ENCODE measurements around the gene TMEM63C.

Gene TMEM63C

DNA sequence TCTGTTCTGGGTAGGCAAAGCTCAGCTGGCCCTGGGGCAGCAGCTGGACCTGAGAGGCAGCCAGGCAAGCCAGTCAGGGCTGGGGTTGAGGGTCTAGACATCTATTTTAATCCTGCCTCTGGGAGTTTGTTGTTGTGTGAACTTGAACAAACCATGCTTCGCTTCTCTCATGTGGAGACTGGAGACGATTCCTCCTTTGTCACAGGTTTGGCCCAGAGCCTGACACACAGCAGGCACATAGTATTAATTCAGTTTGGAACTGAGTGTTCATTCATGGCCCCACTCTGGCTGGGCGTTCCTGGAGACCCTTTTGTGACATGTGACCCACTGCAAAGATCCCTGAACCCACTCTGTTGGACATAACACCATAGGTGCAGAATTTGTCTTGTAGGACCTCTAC, 50.1 kb downstream of the TMEM63C start:
- no peaks in the 10 kb centered on the region for H3K36me3 ChIP-seq (ENCODE audit: control insufficient read depth, low read depth, low read length)

GRCh38 chr14:77236814-77237213, 55.2 kb downstream of the TMEM63C start:
- Histone ChIP-seq H3K36me3 (ENCODE audit: control insufficient read depth, low read depth, low read length) (no peaks in the 10 kb centered on the region), H3K4me1 (ENCODE audit: control insufficient read depth, low read depth, low read length) (no peaks in the 10 kb centered on the region), H3K9me3 (ENCODE audit: control insufficient read depth, low read depth, low read length) (no peaks in the 10 kb centered on the region)

More for the DNA sequence above, 50.1 kb downstream of the TMEM63C start:
- H3K27me3 ChIP-seq (ENCODE audit: control insufficient read depth, insufficient read depth, low read length), result no peaks in the 10 kb centered on the region
- H3K4me3 ChIP-seq (ENCODE audit: low read length), result no peak overlapping the region
- H3K27ac ChIP-seq (ENCODE audit: low read length), result no peak overlapping the region
- H3K9me3 ChIP-seq (ENCODE audit: control insufficient read depth, low read depth, low read length), result no peaks in the 10 kb centered on the region
- H3K9ac ChIP-seq (ENCODE audit: low read length), result no peak overlapping the region
- no peaks in the 10 kb centered on the region for H3K4me1 ChIP-seq (ENCODE audit: control insufficient read depth, low read depth, low read length)

DNA sequence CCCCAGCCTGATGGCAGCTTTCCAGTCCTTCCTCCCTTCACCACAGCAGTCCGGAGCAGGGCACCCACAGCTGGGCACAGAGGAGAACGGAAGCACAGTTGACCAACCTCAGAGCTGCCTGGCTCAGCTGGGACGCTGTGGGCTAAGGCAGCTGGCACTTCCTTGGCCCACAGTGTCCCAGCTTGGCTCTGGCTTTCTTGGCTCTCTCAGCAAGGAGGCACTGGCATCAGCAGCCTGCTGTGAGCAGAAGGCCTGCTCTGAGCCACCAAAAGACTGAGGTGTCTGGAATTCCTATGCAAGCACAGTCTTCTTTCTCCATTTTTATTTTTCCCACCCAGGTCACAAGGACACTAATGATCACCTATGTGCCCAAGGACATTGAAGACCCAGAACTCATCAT, 56.8 kb downstream of the TMEM63C start:
- H3K27ac ChIP-seq (ENCODE audit: low read length), result no peak overlapping the region
- H3K9me3 ChIP-seq (ENCODE audit: control insufficient read depth, low read depth, low read length), result no peaks in the 10 kb centered on the region
- H3K27me3 ChIP-seq (ENCODE audit: control insufficient read depth, insufficient read depth, low read length), result no peaks in the 10 kb centered on the region
- no peak overlapping the region for H3K4me3 ChIP-seq (ENCODE audit: low read length)
- H3K9ac ChIP-seq (ENCODE audit: low read length), result no peak overlapping the region
- no peaks in the 10 kb centered on the region for H3K4me1 ChIP-seq (ENCODE audit: control insufficient read depth, low read depth, low read length)
- H3K36me3 ChIP-seq (ENCODE audit: control insufficient read depth, low read depth, low read length), result no peaks in the 10 kb centered on the region

More at GRCh38 chr14:77236814-77237213, 55.2 kb downstream of the TMEM63C start:
- Histone ChIP-seq H3K27ac (ENCODE audit: low read length) (no peak overlapping the region), H3K27me3 (ENCODE audit: control insufficient read depth, insufficient read depth, low read length) (no peaks in the 10 kb centered on the region), H3K4me3 (ENCODE audit: low read length) (no peak overlapping the region), H3K9ac (ENCODE audit: low read length) (no peak overlapping the region)

DNA sequence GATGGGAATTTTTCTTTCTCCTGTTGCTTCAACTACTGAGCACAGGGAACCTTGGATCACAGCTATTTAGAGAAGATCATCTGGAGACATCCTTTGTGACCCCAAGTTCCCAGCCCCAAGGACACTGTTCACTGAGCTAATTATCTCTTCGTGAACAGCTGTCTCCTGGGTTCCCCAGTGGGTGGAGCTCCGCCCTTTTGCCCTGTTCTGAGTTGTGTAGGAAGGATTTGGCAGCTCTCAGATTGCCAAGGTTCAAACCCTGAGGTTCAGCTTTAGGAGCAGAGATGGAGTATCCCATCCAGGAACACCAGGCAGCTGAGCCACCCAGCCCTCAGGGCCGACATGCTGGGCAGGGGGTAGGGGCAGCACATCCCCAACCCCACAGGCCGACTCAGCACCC, 57.4 kb downstream of the TMEM63C start:
- H3K9me3 ChIP-seq (ENCODE audit: control insufficient read depth, low read depth, low read length), result no peaks in the 10 kb centered on the region
- H3K9ac ChIP-seq (ENCODE audit: low read length), result no peak overlapping the region
- no peak overlapping the region for H3K27ac ChIP-seq (ENCODE audit: low read length)
- no peaks in the 10 kb centered on the region for H3K36me3 ChIP-seq (ENCODE audit: control insufficient read depth, low read depth, low read length)
- H3K27me3 ChIP-seq (ENCODE audit: control insufficient read depth, insufficient read depth, low read length), result no peaks in the 10 kb centered on the region
- H3K4me1 ChIP-seq (ENCODE audit: control insufficient read depth, low read depth, low read length), result no peaks in the 10 kb centered on the region
- no peak overlapping the region for H3K4me3 ChIP-seq (ENCODE audit: low read length)

- Histone ChIP-seq H3K36me3 (ENCODE audit: control insufficient read depth, low read depth, low read length) (no peaks in the 10 kb centered on the region), H3K9me3 (ENCODE audit: control insufficient read depth, low read depth, low read length) (no peaks in the 10 kb centered on the region), H3K4me1 (ENCODE audit: control insufficient read depth, low read depth, low read length) (no peaks in the 10 kb centered on the region), H3K9ac (ENCODE audit: low read length) (no peak overlapping the region), H3K4me3 (ENCODE audit: low read length) (no peak overlapping the region), H3K27me3 (ENCODE audit: control insufficient read depth, insufficient read depth, low read length) (no peaks in the 10 kb centered on the region), H3K27ac (ENCODE audit: low read length) (no peak overlapping the region)
Observed at GRCh38 chr14:77239412-77239811, 57.8 kb downstream of the TMEM63C start.

DNA sequence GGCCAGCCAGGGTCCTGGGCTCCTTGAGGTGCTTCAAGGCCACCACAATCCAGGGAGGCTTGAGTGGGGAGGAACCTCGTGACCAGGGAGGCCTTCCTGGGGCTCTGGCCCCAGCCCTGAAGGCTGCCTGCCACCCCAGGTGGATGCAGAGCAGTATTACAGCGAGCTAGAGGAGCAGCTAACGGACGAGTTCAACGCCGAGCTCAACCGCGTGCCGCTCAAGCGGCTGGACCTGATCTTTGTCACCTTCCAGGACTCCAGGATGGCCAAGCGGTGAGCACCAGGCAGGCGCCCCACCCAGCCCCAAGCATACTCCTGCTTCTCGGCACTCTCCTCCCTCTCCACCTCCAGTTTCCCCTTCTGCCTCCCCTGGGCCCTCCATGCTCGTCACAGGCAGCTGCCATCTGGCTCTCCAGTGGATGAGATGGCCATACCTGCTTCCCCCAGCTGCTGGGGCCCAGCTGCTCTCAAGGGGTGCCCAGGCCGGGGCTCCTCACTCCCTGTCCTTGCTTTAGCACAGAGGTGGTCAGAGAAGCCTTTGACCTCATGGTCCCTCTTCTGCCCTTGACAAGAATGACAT, 58.8 kb downstream of the TMEM63C start:
- no peak overlapping the region for H3K4me3 ChIP-seq (ENCODE audit: low read length)
- H3K27me3 ChIP-seq (ENCODE audit: control insufficient read depth, insufficient read depth, low read length), result no peaks in the 10 kb centered on the region
- H3K4me1 ChIP-seq (ENCODE audit: control insufficient read depth, low read depth, low read length), result no peaks in the 10 kb centered on the region
- no peak overlapping the region for H3K27ac ChIP-seq (ENCODE audit: low read length)
- no peak overlapping the region for H3K9ac ChIP-seq (ENCODE audit: low read length)
- no peaks in the 10 kb centered on the region for H3K9me3 ChIP-seq (ENCODE audit: control insufficient read depth, low read depth, low read length)
- no peaks in the 10 kb centered on the region for H3K36me3 ChIP-seq (ENCODE audit: control insufficient read depth, low read depth, low read length)

GRCh38 chr14:77241955-77242354, 60.4 kb downstream of the TMEM63C start:
- Histone ChIP-seq H3K4me1 (ENCODE audit: control insufficient read depth, low read depth, low read length) (no peaks in the 10 kb centered on the region), H3K9ac (ENCODE audit: low read length) (no peak overlapping the region), H3K4me3 (ENCODE audit: low read length) (no peak overlapping the region), H3K9me3 (ENCODE audit: control insufficient read depth, low read depth, low read length) (no peaks in the 10 kb centered on the region), H3K36me3 (ENCODE audit: control insufficient read depth, low read depth, low read length) (no peaks in the 10 kb centered on the region), H3K27me3 (ENCODE audit: control insufficient read depth, insufficient read depth, low read length) (no peaks in the 10 kb centered on the region), H3K27ac (ENCODE audit: low read length) (no peak overlapping the region)

DNA sequence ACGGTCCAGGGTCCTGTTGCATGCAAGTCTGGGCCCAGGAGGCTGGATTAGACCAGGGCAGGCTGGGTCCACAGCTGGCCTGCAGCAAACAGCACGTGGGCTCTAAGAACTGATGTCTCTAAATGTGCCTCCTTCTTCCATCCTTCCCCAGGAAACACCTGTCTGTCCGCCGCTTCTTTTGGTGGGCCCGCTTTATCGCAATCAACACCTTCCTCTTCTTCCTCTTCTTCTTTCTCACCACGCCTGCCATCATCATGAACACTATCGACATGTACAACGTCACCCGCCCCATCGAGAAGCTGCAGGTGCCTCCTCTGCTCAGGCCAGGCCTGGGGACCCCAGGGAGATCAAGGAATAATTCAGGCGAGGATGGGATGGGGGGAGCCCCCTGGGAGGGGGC, 61.2 kb downstream of the TMEM63C start:
- no peaks in the 10 kb centered on the region for H3K27me3 ChIP-seq (ENCODE audit: control insufficient read depth, insufficient read depth, low read length)

GRCh38 chr14:77243853-77244252, 62.3 kb downstream of the TMEM63C start:
- no peak overlapping the region for H3K4me3 ChIP-seq (ENCODE audit: low read length)

More for the DNA sequence above, 61.2 kb downstream of the TMEM63C start:
- Histone ChIP-seq H3K4me3 (ENCODE audit: low read length) (no peak overlapping the region), H3K9me3 (ENCODE audit: control insufficient read depth, low read depth, low read length) (no peaks in the 10 kb centered on the region), H3K27ac (ENCODE audit: low read length) (no peak overlapping the region), H3K4me1 (ENCODE audit: control insufficient read depth, low read depth, low read length) (no peaks in the 10 kb centered on the region), H3K36me3 (ENCODE audit: control insufficient read depth, low read depth, low read length) (no peaks in the 10 kb centered on the region), H3K9ac (ENCODE audit: low read length) (no peak overlapping the region)

GRCh38 chr14:77245820-77246219, 64.2 kb downstream of the TMEM63C start:
- no peaks in the 10 kb centered on the region for H3K27me3 ChIP-seq (ENCODE audit: control insufficient read depth, insufficient read depth, low read length)
- no peaks in the 10 kb centered on the region for H3K9me3 ChIP-seq (ENCODE audit: control insufficient read depth, low read depth, low read length)
- H3K4me1 ChIP-seq (ENCODE audit: control insufficient read depth, low read depth, low read length), result no peaks in the 10 kb centered on the region
- no peak overlapping the region for H3K27ac ChIP-seq (ENCODE audit: low read length)
- H3K36me3 ChIP-seq (ENCODE audit: control insufficient read depth, low read depth, low read length), result no peaks in the 10 kb centered on the region
- H3K9ac ChIP-seq (ENCODE audit: low read length), result no peak overlapping the region
- H3K4me3 ChIP-seq (ENCODE audit: low read length), result no peak overlapping the region

More at GRCh38 chr14:77243853-77244252, 62.3 kb downstream of the TMEM63C start:
- Histone ChIP-seq H3K36me3 (ENCODE audit: control insufficient read depth, low read depth, low read length) (no peaks in the 10 kb centered on the region), H3K27me3 (ENCODE audit: control insufficient read depth, insufficient read depth, low read length) (no peaks in the 10 kb centered on the region), H3K9ac (ENCODE audit: low read length) (no peak overlapping the region), H3K4me1 (ENCODE audit: control insufficient read depth, low read depth, low read length) (no peaks in the 10 kb centered on the region), H3K9me3 (ENCODE audit: control insufficient read depth, low read depth, low read length) (no peaks in the 10 kb centered on the region), H3K27ac (ENCODE audit: low read length) (no peak overlapping the region)

GRCh38 chr14:77246784-77247183, 65.2 kb downstream of the TMEM63C start:
- H3K9ac ChIP-seq (ENCODE audit: low read length), result no peak overlapping the region
- H3K36me3 ChIP-seq (ENCODE audit: control insufficient read depth, low read depth, low read length), result no peaks in the 10 kb centered on the region
- H3K27me3 ChIP-seq (ENCODE audit: control insufficient read depth, insufficient read depth, low read length), result no peaks in the 10 kb centered on the region
- H3K27ac ChIP-seq (ENCODE audit: low read length), result no peak overlapping the region
- no peak overlapping the region for H3K4me3 ChIP-seq (ENCODE audit: low read length)
- H3K9me3 ChIP-seq (ENCODE audit: control insufficient read depth, low read depth, low read length), result no peaks in the 10 kb centered on the region
- H3K4me1 ChIP-seq (ENCODE audit: control insufficient read depth, low read depth, low read length), result no peaks in the 10 kb centered on the region

GRCh38 chr14:77248666-77249065, 67.1 kb downstream of the TMEM63C start:
- Histone ChIP-seq H3K36me3 (ENCODE audit: control insufficient read depth, low read depth, low read length) (no peaks in the 10 kb centered on the region), H3K4me3 (ENCODE audit: low read length) (no peak overlapping the region), H3K9me3 (ENCODE audit: control insufficient read depth, low read depth, low read length) (no peaks in the 10 kb centered on the region)

More at GRCh38 chr14:77248666-77249065, 67.1 kb downstream of the TMEM63C start:
- Histone ChIP-seq H3K9ac (ENCODE audit: low read length) (no peak overlapping the region), H3K27ac (ENCODE audit: low read length) (no peak overlapping the region), H3K4me1 (ENCODE audit: control insufficient read depth, low read depth, low read length) (no peaks in the 10 kb centered on the region), H3K27me3 (ENCODE audit: control insufficient read depth, insufficient read depth, low read length) (no peaks in the 10 kb centered on the region)
